ENCODE data around the gene SRSF3. TPM values are rescaled to one million over a fixed set of nuclear protein-coding genes. Genes with fewer than 3 reads are reported as not detected.

SRSF3 gene
- total and polyA plus RNA-seq, 9 of the 15 experiments (the other 6 are each of a cell fraction or from before 2014, with no cell fraction given) = 337 to 1,200 (median 518) TPM

GRCh38 chr6:36623547-36624459 lies 29.6 kb downstream of the SRSF3 start (continued):
- TF ChIP-seq C11orf30 (IDR thresholded peaks at IDR 0.05; ENCODE audit: low read depth) (no peak), FOXJ2 (tag; IDR thresholded peaks at IDR 0.05) (no peak), HEY1 (CRISPR knock-in tag; IDR thresholded peaks at IDR 0.05; ENCODE audit: borderline replicate concordance) (peak; percentile 60; the same call in 1 of the 2 replicates), POLR2B (IDR thresholded peaks at IDR 0.05; ENCODE audit: low read depth, partially characterized antibody) (no peak), POLR3A (IDR thresholded peaks at IDR 0.05; ENCODE audit: borderline replicate concordance, extremely low read depth, insufficient read depth, insufficient read length) (no peak), TCF7L2 (IDR thresholded peaks at IDR 0.05; ENCODE audit: low read depth, low read length) (no peak), HMG20A (CRISPR knock-in tag; conservative IDR thresholded peaks at IDR 0.05) (no peak), NFE2L1 (tag; IDR thresholded peaks at IDR 0.05; ENCODE audit: borderline replicate concordance, low read depth) (no peak), E4F1 (CRISPR knock-in tag; IDR thresholded peaks at IDR 0.05; ENCODE audit: borderline replicate concordance) (no peak), ETS1 (conservative IDR thresholded peaks at IDR 0.05; ENCODE audit: control insufficient read depth, low read depth, low read length) (no peak), TCF3 (CRISPR knock-in tag; IDR thresholded peaks at IDR 0.05) (no peak), HMG20B (CRISPR knock-in tag; IDR thresholded peaks at IDR 0.05) (no peak), THAP7 (CRISPR knock-in tag; IDR thresholded peaks at IDR 0.05) (no peak), KAT7 (CRISPR knock-in tag; IDR thresholded peaks at IDR 0.05; ENCODE audit: borderline replicate concordance) (no peak), CREM (IDR thresholded peaks at IDR 0.05; ENCODE audit: low read depth) (peak; percentile 32; the same call in 1 of the 2 replicates), GABPB1 (CRISPR knock-in tag; IDR thresholded peaks at IDR 0.05) (peak; percentile 43; the same call in 1 of the 2 replicates), HMBOX1 (IDR thresholded peaks at IDR 0.05) (no peak; the same call in 1 of the 2 replicates), NCOA4 (IDR thresholded peaks at IDR 0.05; ENCODE audit: partially characterized antibody) (no peak), RAD21 (CRISPR knock-in tag; conservative IDR thresholded peaks at IDR 0.05 in 1 of 2, IDR thresholded peaks at IDR 0.05 in 1 of 2) (peak; percentile 97 to 99), RB1 (IDR thresholded peaks at IDR 0.05; ENCODE audit: low read depth) (no peak), FOS (IDR thresholded peaks at IDR 0.05; ENCODE audit: extremely low read depth, insufficient read length) (no peak), NONO (IDR thresholded peaks at IDR 0.05; ENCODE audit: low read depth in 2 of 2, low read length in 1 of 2) (no peak), ZNF12 (CRISPR knock-in tag; IDR thresholded peaks at IDR 0.05) (no peak)
